H9 (cell line): ENCODE data around the gene SLC41A1. TPM values are rescaled to one million over a fixed set of nuclear protein-coding genes. Genes with fewer than 3 reads are reported as not detected.

Experiments used
- DNase-seq: peaks from one replicate; pipeline ENCODE4 v3.0.0-alpha.2; 2017
- H2AFZ ChIP-seq: one replicate; pipeline ENCODE4 v1.6.1; 2013; ENCODE audit warnings: mild to moderate bottlenecking, low read length, control low read depth, moderate library complexity
- H2AK5ac ChIP-seq: 2 replicates; pipeline ENCODE4 v1.6.1; 2013; ENCODE audit warnings: low read length, control low read depth, mixed read lengths; ENCODE audit not compliant: insufficient read length
- H2BK120ac ChIP-seq: one replicate; pipeline ENCODE4 v1.6.1; 2013; ENCODE audit warnings: low read depth, mild to moderate bottlenecking, low read length, control low read depth, inconsistent platforms; ENCODE audit not compliant: poor library complexity, severe bottlenecking
- H2BK12ac ChIP-seq: 2 replicates; pipeline ENCODE4 v1.6.1; 2013; ENCODE audit warnings: low read length, control low read depth, mixed read lengths, low read depth; ENCODE audit not compliant: insufficient read length
- H2BK15ac ChIP-seq: 2 replicates; pipeline ENCODE4 v1.6.1; 2013; ENCODE audit warnings: low read depth, low read length, control low read depth
- H2BK20ac ChIP-seq: one replicate; pipeline ENCODE4 v1.6.1; 2013; ENCODE audit warnings: low read depth, mild to moderate bottlenecking, low read length, control low read depth, inconsistent platforms; ENCODE audit not compliant: poor library complexity, severe bottlenecking
- H2BK5ac ChIP-seq: 2 replicates; pipeline ENCODE4 v1.6.1; 2013; ENCODE audit warnings: low read length, control low read depth, mixed read lengths; ENCODE audit not compliant: insufficient read length
- H3K14ac ChIP-seq: 2 replicates; pipeline ENCODE4 v1.6.1; 2013; ENCODE audit warnings: low read length, control low read depth; ENCODE audit not compliant: insufficient read depth
- H3K18ac ChIP-seq: 2 replicates; pipeline ENCODE4 v1.6.1; 2013; ENCODE audit warnings: low read depth, mild to moderate bottlenecking, mixed read lengths, low read length, control low read depth; ENCODE audit not compliant: insufficient read length
- H3K23ac ChIP-seq: 2 replicates; pipeline ENCODE4 v1.6.1; 2013; ENCODE audit warnings: low read length, control low read depth, mixed read lengths, low read depth; ENCODE audit not compliant: insufficient read length
- H3K23me2 ChIP-seq: 2 replicates; pipeline ENCODE4 v1.6.1; 2013; ENCODE audit warnings: low read depth, mild to moderate bottlenecking, mixed read lengths, low read length, control low read depth; ENCODE audit not compliant: insufficient read length, poor library complexity, severe bottlenecking
- H3K27ac ChIP-seq: 2 replicates; pipeline ENCODE4 v1.5.1; 2013; ENCODE audit warnings: low read length, control low read depth, mixed read lengths, low read depth; ENCODE audit not compliant: insufficient read length
- H3K27me3 ChIP-seq: 2 replicates; pipeline ENCODE4 v1.6.1; 2013; ENCODE audit warnings: low read length, control low read depth, inconsistent platforms; ENCODE audit not compliant: insufficient read depth
- H3K4ac ChIP-seq: 2 replicates; pipeline ENCODE4 v1.6.1; 2013; ENCODE audit warnings: low read depth, mild to moderate bottlenecking, control low read depth, inconsistent platforms, low read length, moderate library complexity
- H3K4me1 ChIP-seq: 2 replicates; pipeline ENCODE4 v1.6.1; 2013; ENCODE audit warnings: low read length, control low read depth, inconsistent platforms; ENCODE audit not compliant: insufficient read depth
- H3K4me2 ChIP-seq: 2 replicates; pipeline ENCODE4 v1.6.1; 2013; ENCODE audit warnings: low read length, control low read depth, mixed read lengths; ENCODE audit not compliant: insufficient read length, insufficient read depth
- H3K56ac ChIP-seq: 2 replicates; pipeline ENCODE4 v1.6.1; 2013; ENCODE audit warnings: low read depth, mild to moderate bottlenecking, mixed read lengths, low read length, control low read depth; ENCODE audit not compliant: insufficient read length
- H3K79me1 ChIP-seq: 2 replicates; pipeline ENCODE4 v1.6.1; 2013; ENCODE audit warnings: low read depth, mild to moderate bottlenecking, moderate library complexity, low read length, control low read depth, inconsistent platforms; ENCODE audit not compliant: insufficient read depth, poor library complexity, severe bottlenecking
- H3K79me2 ChIP-seq: 2 replicates; pipeline ENCODE4 v1.6.1; 2013; ENCODE audit warnings: low read length, control low read depth, inconsistent platforms; ENCODE audit not compliant: insufficient read depth
- H3K9ac ChIP-seq: 2 replicates; pipeline ENCODE4 v1.6.1; 2013; ENCODE audit warnings: low read length, control low read depth, mixed read lengths; ENCODE audit not compliant: insufficient read length; ENCODE audit errors: extremely low read depth
- H3K9me3 ChIP-seq: one replicate; pipeline ENCODE4 v1.6.1; 2013; ENCODE audit warnings: low read depth, low read length, inconsistent platforms; ENCODE audit not compliant: control insufficient read depth
- H3T11ph ChIP-seq: one replicate; pipeline ENCODE4 v1.6.1; 2013; ENCODE audit warnings: mild to moderate bottlenecking, low read length, control low read depth, inconsistent platforms
- H4K20me1 ChIP-seq: one replicate; pipeline ENCODE4 v1.6.1; 2013; ENCODE audit not compliant: control insufficient read depth, insufficient read length, insufficient read depth
- H4K5ac ChIP-seq: 2 replicates; pipeline ENCODE4 v1.6.1; 2013; ENCODE audit warnings: low read depth, mild to moderate bottlenecking, mixed read lengths, low read length, control low read depth; ENCODE audit not compliant: insufficient read length
- H4K8ac ChIP-seq: replicated peaks from 2 replicates; pipeline ENCODE4 v1.6.1; 2013; ENCODE audit warnings: low read length, control low read depth, mixed read lengths, low read depth; ENCODE audit not compliant: insufficient read length
- H4K91ac ChIP-seq: 2 replicates; pipeline ENCODE4 v1.6.1; 2013; ENCODE audit warnings: low read depth, mild to moderate bottlenecking, moderate library complexity, mixed read lengths, low read length, control low read depth; ENCODE audit not compliant: insufficient read length
- H3K27ac Mint-ChIP-seq, 3 experiments: 2 replicates in 2 of 3; 3 replicates in 1 of 3; pipeline ENCODE4 v1.8.0; 2020 to 2021; ENCODE audit warnings: mixed read lengths in 3 of 3, mild to moderate bottlenecking in 1 of 3, moderate library complexity in 1 of 3
- H3K27me3 Mint-ChIP-seq: 2 replicates; pipeline ENCODE4 v1.8.0; 2021; ENCODE audit warnings: low read depth, mild to moderate bottlenecking, moderate library complexity, mixed read lengths
- H3K36me3 Mint-ChIP-seq, 3 experiments: 2 replicates in 2 of 3; 3 replicates in 1 of 3; pipeline ENCODE4 v1.8.0; 2020 to 2021; ENCODE audit warnings: low read depth in 3 of 3, mixed read lengths in 3 of 3; ENCODE audit not compliant: insufficient read depth in 1 of 3
- H3K4me1 Mint-ChIP-seq, 2 experiments: 2 replicates each; pipeline ENCODE4 v1.8.0; 2020; ENCODE audit warnings: mixed read lengths in 2 of 2
- H3K4me3 Mint-ChIP-seq, 2 experiments: 2 replicates in 1 of 2; 3 replicates in 1 of 2; pipeline ENCODE4 v1.8.0; 2020 to 2021; ENCODE audit warnings: mild to moderate bottlenecking in 2 of 2, mixed read lengths in 2 of 2, moderate library complexity in 1 of 2
- H3K9me3 Mint-ChIP-seq, 2 experiments: 2 replicates in 1 of 2; 3 replicates in 1 of 2; pipeline ENCODE4 v1.8.0; 2020; ENCODE audit warnings: mild to moderate bottlenecking in 2 of 2, mixed read lengths in 2 of 2, moderate library complexity in 1 of 2
- CTCF ChIP-seq: fragments of 200-600 bp; sonication (generic); conservative IDR thresholded peaks from 3 replicates; pipeline ENCODE4 v1.8.0; 2021; ENCODE audit warnings: antibody characterized with exemption, mild to moderate bottlenecking
- WGBS: extraction: QIAGEN DNeasy Blood & Tissue Kit; methylation state at CpG from one replicate; pipeline ENCODE4 v1.1.7; 2013; ENCODE audit warnings: missing lambda C conversion rate, low lambda C conversion rate, mixed read lengths; ENCODE audit not compliant: insufficient read length; ENCODE audit errors: extremely low coverage; 5-methylcytosine and 5-hydroxymethylcytosine counted together
- total RNA-seq: library from RNA; stranded (reverse); gene quantifications from 2 replicates; pipeline ENCODE4 v1.2.1, GENCODE V29; 2021

Gene SLC41A1
- total RNA-seq, 1 experiment from 2014 or later: 18.2 TPM

- DNase-seq: no peak
- H2BK5ac ChIP-seq: no peak overlapping the region
- H3K4me3 Mint-ChIP-seq: no peak overlapping the region
- no peaks in the 10 kb centered on the region for H3K9me3 Mint-ChIP-seq
- H3K27me3 Mint-ChIP-seq: no peaks in the 10 kb centered on the region
- no peaks in the 10 kb centered on the region for H3K79me1 ChIP-seq
- H3K23ac ChIP-seq: no peak overlapping the region
- no peaks in the 10 kb centered on the region for H3K9me3 ChIP-seq
- H4K5ac ChIP-seq: no peak overlapping the region
- no peak overlapping the region for H3T11ph ChIP-seq
- no peak overlapping the region for H3K4ac ChIP-seq
- no peaks in the 10 kb centered on the region for H3K4me1 ChIP-seq
- H3K27me3 ChIP-seq: no peaks in the 10 kb centered on the region
- no peak overlapping the region for H2BK15ac ChIP-seq
- no peaks in the 10 kb centered on the region for H4K20me1 ChIP-seq
- H2BK20ac ChIP-seq: no peak overlapping the region
- peaks cover 11 to 47% (median 45%) of the 10 kb centered on the region in 3 experiments for H3K36me3 Mint-ChIP-seq
- H3K18ac ChIP-seq: no peak overlapping the region
- no peak overlapping the region for H2BK120ac ChIP-seq
- H3K27ac Mint-ChIP-seq: no peak overlapping the region
- H2AK5ac ChIP-seq: no peak overlapping the region
- no peak for TF ChIP-seq CTCF
- no peak overlapping the region for H2BK12ac ChIP-seq
- WGBS: no CpG with 5 or more reads among the region's 5 CpGs
- no peaks in the 10 kb centered on the region for H3K79me2 ChIP-seq
- H4K8ac ChIP-seq: no peak overlapping the region
- no peak overlapping the region for H3K4me2 ChIP-seq
- H4K91ac ChIP-seq: no peak overlapping the region
- H3K27ac ChIP-seq: no peak overlapping the region
- H2AFZ ChIP-seq: no peak overlapping the region
- no peak overlapping the region for H3K9ac ChIP-seq
- no peak overlapping the region for H3K56ac ChIP-seq
- H3K23me2 ChIP-seq: no peaks in the 10 kb centered on the region
- H3K14ac ChIP-seq: no peak overlapping the region
- peaks cover 6 to 8% of the 10 kb centered on the region in 2 experiments for H3K4me1 Mint-ChIP-seq
Measured at GRCh38 chr1:205798577-205798976, 14.4 kb downstream of the SLC41A1 start.
